Activated T-cell treated with anti-CD3 and anti-CD28 coated beads, Interleukin-2, amount 50 U/mL, for 24 hours (primary cell): ENCODE measurements around the gene SPIRE1.
"Not testable (repeated sequence)": the region's sequence is repeated elsewhere in the genome, so short reads cannot be mapped to it uniquely, and the experiment has no call there.

Experiments
- DNase-seq: peaks from one replicate; pipeline ENCODE4 v3.0.0-alpha.2; 2020
- H3K27ac Mint-ChIP-seq: 2 replicates; pipeline ENCODE4 v1.8.0; 2020; ENCODE audit warnings: mild to moderate bottlenecking, mixed read lengths
- H3K27me3 Mint-ChIP-seq: 2 replicates; pipeline ENCODE4 v1.8.0; 2020; ENCODE audit warnings: mixed read lengths
- H3K36me3 Mint-ChIP-seq: 2 replicates; pipeline ENCODE4 v1.8.0; 2020; ENCODE audit warnings: low read depth, mixed read lengths
- H3K4me1 Mint-ChIP-seq: 2 replicates; pipeline ENCODE4 v1.8.0; 2020; ENCODE audit warnings: low read depth, mixed read lengths
- H3K4me3 Mint-ChIP-seq: 2 replicates; pipeline ENCODE4 v1.8.0; 2020; ENCODE audit warnings: mild to moderate bottlenecking, moderate library complexity, mixed read lengths
- H3K9me3 Mint-ChIP-seq: 2 replicates; pipeline ENCODE4 v1.8.0; 2020; ENCODE audit warnings: mixed read lengths

Gene SPIRE1

DNA sequence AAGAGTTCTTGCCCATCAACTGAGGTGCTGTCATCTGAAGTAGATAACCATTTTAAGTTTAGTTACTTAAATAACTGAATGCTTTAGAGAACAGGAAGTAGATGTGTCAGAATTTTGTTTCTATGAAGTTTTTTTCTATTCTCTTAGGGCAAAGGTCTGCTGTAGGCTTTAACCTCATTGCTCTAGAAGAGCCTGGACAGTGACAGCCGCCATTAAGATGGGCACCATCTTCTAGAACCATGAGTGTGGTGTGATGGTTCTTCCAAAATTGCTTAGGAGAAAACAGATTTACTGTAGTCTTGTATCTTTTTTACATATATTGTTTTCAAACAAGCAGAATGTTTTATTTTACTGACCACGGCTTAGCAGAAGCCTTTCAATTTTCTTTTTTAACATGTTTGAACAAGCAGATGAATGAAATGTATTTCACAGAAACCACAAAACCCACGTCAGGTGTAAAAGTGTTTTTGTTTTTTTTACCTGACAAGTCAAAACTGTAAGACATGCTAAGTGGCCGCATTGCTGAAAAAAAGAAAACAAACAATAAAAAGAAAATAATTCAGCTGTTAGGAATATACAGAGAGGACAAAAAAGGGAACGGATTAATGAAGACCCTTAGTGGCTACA, 172.3 kb downstream of the SPIRE1 start:
- Mint-ChIP-seq H3K27me3 (no peaks in the 10 kb centered on the region), H3K4me3 (no peak overlapping the region), H3K36me3 (no peaks in the 10 kb centered on the region), H3K27ac (no peak overlapping the region), H3K4me1 (peaks cover 6% of the 10 kb centered on the region), H3K9me3 (no peaks in the 10 kb centered on the region)
- no peak for DNase-seq

DNA sequence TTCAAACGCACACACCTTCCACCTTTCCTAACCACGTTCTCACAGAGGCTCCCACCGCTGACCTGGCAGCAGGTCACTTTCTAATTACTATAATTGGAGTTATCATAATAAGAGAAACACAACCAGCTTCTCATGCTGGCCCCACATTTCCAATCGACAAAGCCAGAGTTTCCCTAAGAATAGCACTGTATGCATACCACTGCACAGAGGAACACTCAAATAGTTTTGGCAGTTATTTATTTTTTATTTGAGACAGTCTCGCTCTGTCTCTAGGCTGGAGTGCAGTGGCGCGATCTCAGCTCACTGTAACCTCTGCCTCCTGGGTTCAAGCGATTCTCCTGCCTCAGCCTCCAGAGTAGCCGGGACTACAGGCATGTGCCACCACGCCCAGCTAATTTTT, 176.0 kb downstream of the SPIRE1 start:
- H3K4me3 Mint-ChIP-seq, H3K27me3 Mint-ChIP-seq, H3K36me3 Mint-ChIP-seq, H3K4me1 Mint-ChIP-seq, DNase-seq, H3K27ac Mint-ChIP-seq, H3K9me3 Mint-ChIP-seq: not testable (repeated sequence)

DNA sequence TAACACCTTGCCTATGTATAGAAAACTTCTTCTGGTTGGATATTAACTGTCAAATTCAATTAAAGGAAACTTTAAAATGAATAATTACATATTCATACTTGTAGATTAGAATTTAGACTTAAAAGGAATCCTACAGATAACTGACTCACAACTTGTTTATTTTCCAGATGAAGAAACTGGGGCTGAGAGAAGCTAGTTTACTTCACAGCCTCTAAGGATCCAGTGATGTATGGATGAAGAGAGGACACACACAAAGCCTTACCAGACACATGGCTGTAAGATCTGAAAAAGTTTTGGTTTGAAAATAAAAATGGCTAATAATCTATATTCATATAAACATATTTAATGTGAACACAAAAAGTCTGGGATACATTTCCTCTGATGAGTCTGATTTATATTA, 177.9 kb downstream of the SPIRE1 start:
- H3K27ac Mint-ChIP-seq, result no peak overlapping the region
- no peaks in the 10 kb centered on the region for H3K27me3 Mint-ChIP-seq
- H3K9me3 Mint-ChIP-seq, result no peaks in the 10 kb centered on the region
- no peak for DNase-seq
- H3K4me3 Mint-ChIP-seq, result no peak overlapping the region
- H3K4me1 Mint-ChIP-seq, result no peaks in the 10 kb centered on the region
- H3K36me3 Mint-ChIP-seq, result no peaks in the 10 kb centered on the region

DNA sequence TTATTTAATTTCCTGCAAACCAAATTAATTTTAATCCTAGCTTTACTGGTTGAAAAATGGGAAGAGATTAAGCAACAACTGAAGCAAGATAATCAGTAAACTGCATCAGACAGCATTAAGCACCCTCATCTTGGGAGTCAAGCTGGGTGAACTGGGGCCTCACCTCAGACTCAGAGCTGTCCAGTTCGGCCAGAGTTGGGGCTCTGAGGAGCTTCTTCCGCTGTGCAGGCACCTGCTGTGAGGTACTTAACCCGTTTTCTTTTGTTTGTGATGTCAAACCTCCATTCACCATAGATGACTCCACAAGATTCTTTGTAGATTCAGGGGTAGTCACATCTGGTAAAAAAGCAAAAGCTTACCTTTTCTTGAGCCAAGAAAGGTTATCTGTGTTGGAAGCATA, 178.4 kb downstream of the SPIRE1 start:
- Mint-ChIP-seq H3K4me3 (no peak overlapping the region), H3K4me1 (no peaks in the 10 kb centered on the region), H3K27me3 (no peaks in the 10 kb centered on the region), H3K36me3 (no peaks in the 10 kb centered on the region), H3K27ac (no peak overlapping the region), H3K9me3 (no peaks in the 10 kb centered on the region)
- no peak for DNase-seq

DNA sequence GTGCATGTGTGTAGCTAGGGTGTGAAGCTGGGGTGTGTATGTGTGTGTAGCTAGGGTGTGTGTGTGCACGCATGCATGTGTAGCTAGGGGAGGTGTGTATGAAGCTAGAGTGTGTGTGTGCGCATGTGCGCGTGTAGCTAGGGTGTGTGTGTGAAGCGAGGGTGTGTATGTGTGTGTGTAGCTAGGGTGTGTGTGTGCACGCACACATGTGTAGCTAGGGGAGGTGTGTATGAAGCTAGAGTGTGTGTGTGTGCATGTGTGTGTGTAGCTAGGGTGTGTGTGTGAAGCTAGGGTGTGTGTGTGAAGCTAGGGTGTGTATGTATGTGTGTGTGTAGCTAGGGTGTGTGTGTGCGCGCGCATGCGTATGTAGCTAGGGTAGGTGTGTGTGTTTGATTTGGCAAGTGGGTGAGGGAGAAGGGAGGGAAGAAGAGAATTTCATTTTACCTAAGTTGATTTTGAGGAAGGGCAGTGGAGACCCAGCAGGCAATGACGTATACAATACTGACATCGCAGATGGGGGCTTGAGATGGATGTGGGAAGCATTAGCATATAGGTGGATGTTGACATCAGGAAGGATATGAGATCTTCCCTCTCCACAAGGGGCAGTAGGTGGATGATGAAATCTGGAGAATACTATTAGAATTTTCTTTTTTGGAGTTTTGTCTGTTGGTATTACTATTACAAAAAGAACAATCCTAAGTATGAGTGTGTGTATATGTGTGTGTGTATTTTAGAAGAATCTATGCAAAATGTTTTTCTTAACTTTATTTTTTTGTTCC, 179.4 kb downstream of the SPIRE1 start:
- H3K36me3 Mint-ChIP-seq, result no peaks in the 10 kb centered on the region
- no peak overlapping the region for H3K27ac Mint-ChIP-seq
- H3K4me3 Mint-ChIP-seq, result no peak overlapping the region
- no peaks in the 10 kb centered on the region for H3K27me3 Mint-ChIP-seq
- no peaks in the 10 kb centered on the region for H3K9me3 Mint-ChIP-seq
- no peaks in the 10 kb centered on the region for H3K4me1 Mint-ChIP-seq
- DNase-seq, result no peak

DNA sequence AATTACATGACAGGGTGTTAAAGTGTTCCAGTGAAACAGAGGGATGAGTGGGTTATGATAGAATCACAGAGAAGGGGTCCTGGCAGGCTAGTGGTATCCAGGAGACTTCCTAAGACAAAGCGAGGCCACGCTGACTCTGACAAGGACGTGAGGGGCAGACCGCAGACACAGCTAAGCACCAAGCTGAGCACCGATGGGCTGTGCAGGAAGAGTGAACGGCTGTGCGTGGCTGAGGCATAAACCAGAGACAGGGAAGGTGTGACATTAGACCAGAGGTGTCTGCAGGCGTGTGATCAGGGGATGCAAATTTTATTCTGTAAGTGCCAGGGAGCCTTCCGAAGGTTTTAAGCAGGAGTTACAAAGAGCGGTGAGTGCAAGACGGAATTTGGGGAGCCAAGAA, 180.3 kb downstream of the SPIRE1 start:
- Mint-ChIP-seq H3K4me1 (no peaks in the 10 kb centered on the region), H3K36me3 (no peaks in the 10 kb centered on the region), H3K27ac (no peak overlapping the region), H3K27me3 (no peaks in the 10 kb centered on the region), H3K9me3 (no peaks in the 10 kb centered on the region), H3K4me3 (no peak overlapping the region)
- no peak for DNase-seq

DNA sequence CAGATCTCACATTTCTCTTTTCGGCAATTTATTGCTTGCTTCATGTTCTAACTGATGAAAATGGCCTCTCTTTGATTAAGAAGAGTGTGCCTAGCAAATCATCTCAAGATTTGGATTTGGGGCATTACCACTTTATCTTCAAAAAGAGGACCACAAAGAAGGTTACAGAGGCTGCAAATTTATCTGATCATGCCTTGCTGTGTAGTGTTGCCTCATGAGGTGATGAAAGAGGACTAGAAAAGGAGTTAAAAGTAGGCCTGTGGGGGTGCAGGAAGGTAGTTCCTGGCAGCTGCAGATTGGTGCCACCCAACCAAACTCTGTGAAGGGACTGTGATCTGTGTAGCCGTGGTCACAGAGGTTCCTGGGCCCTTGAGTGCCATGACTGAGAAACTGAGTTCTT, 181.0 kb downstream of the SPIRE1 start:
- H3K27ac Mint-ChIP-seq, result no peak overlapping the region
- no peak for DNase-seq
- no peak overlapping the region for H3K4me3 Mint-ChIP-seq
- H3K36me3 Mint-ChIP-seq, result no peaks in the 10 kb centered on the region
- H3K9me3 Mint-ChIP-seq, result no peaks in the 10 kb centered on the region
- no peaks in the 10 kb centered on the region for H3K27me3 Mint-ChIP-seq
- no peaks in the 10 kb centered on the region for H3K4me1 Mint-ChIP-seq

DNA sequence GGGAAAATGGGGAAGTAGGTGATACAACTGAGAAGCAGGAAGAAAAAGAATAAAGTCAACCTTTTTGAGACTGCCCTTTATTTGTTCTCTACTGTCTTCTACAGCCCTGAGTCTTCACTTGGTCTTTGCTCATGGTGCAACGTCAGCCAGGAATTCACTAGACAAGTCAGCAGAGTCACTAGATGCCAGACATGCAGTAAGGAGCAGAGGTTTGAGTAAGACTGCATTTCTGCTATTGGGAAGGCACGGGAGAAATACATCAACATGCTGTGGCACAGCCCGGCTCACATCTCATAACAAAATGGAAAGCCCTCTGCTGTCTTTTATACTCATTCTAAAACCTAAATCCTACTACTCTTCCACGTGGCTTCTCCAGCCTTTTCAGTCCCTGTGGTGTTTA, 183.0 kb downstream of the SPIRE1 start:
- no peak overlapping the region for H3K27ac Mint-ChIP-seq
- H3K9me3 Mint-ChIP-seq, result no peaks in the 10 kb centered on the region
- H3K4me3 Mint-ChIP-seq, result no peak overlapping the region
- no peaks in the 10 kb centered on the region for H3K4me1 Mint-ChIP-seq
- no peaks in the 10 kb centered on the region for H3K27me3 Mint-ChIP-seq
- H3K36me3 Mint-ChIP-seq, result no peaks in the 10 kb centered on the region
- DNase-seq, result no peak

DNA sequence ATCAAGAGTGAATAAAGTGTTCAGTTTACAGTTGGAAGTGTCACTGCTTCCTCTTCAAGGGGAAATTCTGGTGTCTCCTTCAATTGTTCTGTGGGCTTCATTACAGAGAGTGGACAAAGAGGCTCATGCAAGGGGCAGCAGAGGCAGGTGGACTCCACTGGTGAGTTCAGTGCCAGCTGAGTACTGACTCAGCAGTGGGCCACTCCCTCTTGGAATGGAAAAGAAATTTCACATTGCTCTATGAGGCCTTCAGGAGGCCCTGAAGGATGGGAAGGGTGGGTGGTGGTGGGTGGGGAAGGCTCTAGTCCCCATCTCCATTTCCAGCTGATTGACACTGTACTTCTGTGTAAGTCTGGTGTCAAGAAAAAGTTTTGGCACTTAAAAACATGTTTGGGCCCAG, 183.8 kb downstream of the SPIRE1 start:
- Mint-ChIP-seq H3K4me1 (no peaks in the 10 kb centered on the region), H3K27ac (no peak overlapping the region), H3K27me3 (no peaks in the 10 kb centered on the region), H3K9me3 (no peaks in the 10 kb centered on the region), H3K36me3 (no peaks in the 10 kb centered on the region), H3K4me3 (no peak overlapping the region)
- DNase-seq, result no peak

DNA sequence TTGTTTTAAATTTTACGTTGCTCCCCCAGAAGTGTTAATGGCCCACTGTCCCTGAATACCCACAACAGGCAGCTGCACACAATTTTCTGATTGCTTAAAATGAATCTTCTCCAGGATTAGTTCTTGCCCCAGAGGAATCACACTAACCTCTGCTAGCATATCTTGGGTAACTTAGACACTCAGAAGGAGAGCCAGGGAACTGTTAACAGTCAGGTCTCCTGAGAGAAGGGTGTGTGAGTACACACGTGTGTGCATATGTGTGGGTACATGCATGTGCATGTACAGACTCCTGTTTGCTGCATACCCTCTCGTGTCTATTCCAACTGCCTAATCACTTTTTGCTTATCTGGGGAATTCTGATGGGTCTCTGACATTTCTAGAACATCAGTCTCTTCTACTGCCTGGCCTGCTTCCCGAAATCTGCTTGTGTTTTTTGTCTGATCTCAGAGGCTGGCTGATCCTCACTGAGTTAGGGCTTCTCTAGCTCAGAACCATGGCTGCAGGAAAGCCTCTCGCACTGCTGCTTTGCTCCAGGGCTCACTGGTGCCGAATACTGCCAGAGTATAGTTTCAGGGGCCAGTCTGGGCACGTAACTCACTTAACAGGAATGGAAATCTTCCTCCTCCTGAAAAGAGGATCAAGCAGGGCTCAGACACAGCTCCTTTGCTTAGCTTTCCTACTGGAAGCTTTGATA, 187.4 kb downstream of the SPIRE1 start:
- no peak overlapping the region for H3K4me3 Mint-ChIP-seq
- no peaks in the 10 kb centered on the region for H3K27me3 Mint-ChIP-seq
- no peaks in the 10 kb centered on the region for H3K36me3 Mint-ChIP-seq
- no peak for DNase-seq
- H3K9me3 Mint-ChIP-seq, result no peaks in the 10 kb centered on the region
- no peak overlapping the region for H3K27ac Mint-ChIP-seq
- no peaks in the 10 kb centered on the region for H3K4me1 Mint-ChIP-seq

DNA sequence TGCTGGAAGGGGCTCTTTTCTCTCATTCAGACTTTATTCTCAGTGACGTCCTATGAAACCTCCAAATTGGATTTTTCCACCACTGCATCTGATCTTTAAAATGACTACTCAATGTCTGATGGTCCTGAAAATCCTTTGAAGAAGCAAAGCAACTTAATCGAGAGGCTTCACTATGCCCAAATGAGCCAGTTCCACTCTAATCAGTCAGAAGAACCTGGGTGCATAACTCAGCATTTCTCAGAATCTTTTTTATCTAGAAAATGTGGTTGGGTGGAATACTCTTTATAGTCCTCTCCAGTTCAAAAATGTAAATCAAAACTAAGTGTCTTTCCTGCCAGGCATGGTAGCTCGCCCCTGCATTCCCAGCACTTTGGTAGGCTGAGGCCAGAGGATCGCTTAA, 189.5 kb downstream of the SPIRE1 start:
- Mint-ChIP-seq H3K27me3 (no peaks in the 10 kb centered on the region), H3K9me3 (no peaks in the 10 kb centered on the region), H3K27ac (no peak overlapping the region), H3K36me3 (no peaks in the 10 kb centered on the region), H3K4me1 (no peaks in the 10 kb centered on the region), H3K4me3 (no peak overlapping the region)
- DNase-seq, result no peak

DNA sequence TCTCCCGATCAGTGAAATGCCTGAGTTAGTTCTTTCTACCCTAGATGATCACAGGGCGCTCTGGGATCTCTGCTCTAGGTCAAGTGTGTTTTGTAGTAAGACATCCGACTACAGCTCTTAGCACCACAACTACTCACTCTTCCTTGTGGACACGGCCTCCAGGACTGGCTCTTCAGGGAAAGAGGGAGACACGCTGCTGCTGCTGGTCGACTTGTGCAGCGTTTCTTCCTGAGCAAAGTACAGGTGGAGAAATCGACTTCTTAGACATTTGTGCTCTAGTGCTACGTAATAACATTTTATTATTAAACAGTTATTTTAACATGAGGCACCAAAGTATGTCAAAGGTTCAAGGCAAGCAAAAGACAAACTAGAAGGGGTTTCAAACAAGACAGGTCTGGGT, 193.2 kb downstream of the SPIRE1 start:
- no peaks in the 10 kb centered on the region for H3K4me1 Mint-ChIP-seq
- H3K27ac Mint-ChIP-seq, result no peak overlapping the region
- no peak overlapping the region for H3K4me3 Mint-ChIP-seq
- no peaks in the 10 kb centered on the region for H3K9me3 Mint-ChIP-seq
- DNase-seq, result no peak
- no peaks in the 10 kb centered on the region for H3K27me3 Mint-ChIP-seq
- H3K36me3 Mint-ChIP-seq, result no peaks in the 10 kb centered on the region

DNA sequence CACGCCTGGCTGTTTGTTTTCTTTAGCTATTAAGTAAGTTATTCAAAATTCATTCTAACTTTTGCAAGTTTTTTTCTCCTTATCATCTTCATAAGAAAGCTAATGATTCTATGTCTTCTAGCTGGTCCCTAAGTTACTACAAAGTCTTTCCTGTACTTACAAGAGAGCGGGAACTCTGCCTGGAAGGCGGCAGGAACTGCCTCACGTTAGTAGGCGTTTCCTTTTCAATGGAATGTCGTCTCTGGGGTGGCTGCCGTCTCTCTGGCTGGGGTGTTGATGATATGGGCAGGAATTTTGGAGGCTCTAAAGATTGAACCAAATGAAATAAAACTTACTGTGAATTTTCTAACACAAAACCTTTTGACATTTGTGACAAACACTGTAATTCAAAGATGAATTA, 194.7 kb downstream of the SPIRE1 start:
- H3K27ac Mint-ChIP-seq, result no peak overlapping the region
- no peak overlapping the region for H3K4me3 Mint-ChIP-seq
- H3K4me1 Mint-ChIP-seq, result no peaks in the 10 kb centered on the region
- H3K9me3 Mint-ChIP-seq, result no peaks in the 10 kb centered on the region
- DNase-seq, result no peak
- H3K36me3 Mint-ChIP-seq, result no peaks in the 10 kb centered on the region
- H3K27me3 Mint-ChIP-seq, result no peaks in the 10 kb centered on the region

DNA sequence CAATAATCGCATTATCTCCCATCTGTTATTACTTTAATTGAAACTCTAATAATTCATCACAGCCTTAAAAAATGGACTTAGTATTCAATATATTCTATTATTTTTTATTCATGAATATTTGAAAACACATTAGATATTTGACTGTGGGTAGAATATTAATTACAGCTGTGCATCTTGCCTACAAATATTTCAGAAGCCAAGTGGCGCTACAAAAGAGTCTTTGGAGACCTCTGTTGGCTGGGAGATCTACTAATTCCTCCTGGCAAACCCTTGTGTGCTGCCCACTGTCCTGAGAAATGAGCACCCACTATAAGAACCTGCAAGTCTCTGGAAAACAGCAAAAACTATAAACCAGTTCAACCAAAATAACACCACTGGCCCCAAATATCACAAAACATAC, 195.7 kb downstream of the SPIRE1 start:
- Mint-ChIP-seq H3K9me3 (no peaks in the 10 kb centered on the region), H3K4me1 (no peaks in the 10 kb centered on the region), H3K4me3 (no peak overlapping the region), H3K27me3 (no peaks in the 10 kb centered on the region), H3K27ac (no peak overlapping the region), H3K36me3 (no peaks in the 10 kb centered on the region)
- no peak for DNase-seq

DNA sequence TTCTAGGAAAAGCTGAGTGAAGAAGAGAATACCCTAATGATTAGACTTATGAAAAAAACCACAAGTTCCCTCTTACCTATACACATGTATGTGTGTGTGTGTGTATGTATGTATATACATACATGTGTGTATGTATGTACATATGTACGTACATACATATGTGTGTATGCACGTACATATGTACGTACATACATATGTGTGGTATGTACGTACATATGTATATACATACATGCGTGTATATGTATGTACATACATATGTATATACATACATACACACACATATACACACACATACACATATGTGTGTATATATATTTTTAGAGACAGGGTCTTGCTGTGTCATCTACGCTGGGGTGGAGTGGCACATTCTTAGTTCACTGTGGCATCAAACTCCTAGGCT, 196.6 kb downstream of the SPIRE1 start:
- H3K36me3 Mint-ChIP-seq, result no peaks in the 10 kb centered on the region
- H3K4me3 Mint-ChIP-seq, result no peak overlapping the region
- no peaks in the 10 kb centered on the region for H3K4me1 Mint-ChIP-seq
- no peaks in the 10 kb centered on the region for H3K9me3 Mint-ChIP-seq
- H3K27ac Mint-ChIP-seq, result no peak overlapping the region
- no peaks in the 10 kb centered on the region for H3K27me3 Mint-ChIP-seq
- DNase-seq, result no peak
